ENCODE measurements around the gene TTC31. TPM values are rescaled to one million over a fixed set of nuclear protein-coding genes. Genes with fewer than 3 reads are reported as not detected.

Gene TTC31
- total and polyA plus RNA-seq, 4 donors: 9.9 to 26.4 (median 15.8) TPM

DNA sequence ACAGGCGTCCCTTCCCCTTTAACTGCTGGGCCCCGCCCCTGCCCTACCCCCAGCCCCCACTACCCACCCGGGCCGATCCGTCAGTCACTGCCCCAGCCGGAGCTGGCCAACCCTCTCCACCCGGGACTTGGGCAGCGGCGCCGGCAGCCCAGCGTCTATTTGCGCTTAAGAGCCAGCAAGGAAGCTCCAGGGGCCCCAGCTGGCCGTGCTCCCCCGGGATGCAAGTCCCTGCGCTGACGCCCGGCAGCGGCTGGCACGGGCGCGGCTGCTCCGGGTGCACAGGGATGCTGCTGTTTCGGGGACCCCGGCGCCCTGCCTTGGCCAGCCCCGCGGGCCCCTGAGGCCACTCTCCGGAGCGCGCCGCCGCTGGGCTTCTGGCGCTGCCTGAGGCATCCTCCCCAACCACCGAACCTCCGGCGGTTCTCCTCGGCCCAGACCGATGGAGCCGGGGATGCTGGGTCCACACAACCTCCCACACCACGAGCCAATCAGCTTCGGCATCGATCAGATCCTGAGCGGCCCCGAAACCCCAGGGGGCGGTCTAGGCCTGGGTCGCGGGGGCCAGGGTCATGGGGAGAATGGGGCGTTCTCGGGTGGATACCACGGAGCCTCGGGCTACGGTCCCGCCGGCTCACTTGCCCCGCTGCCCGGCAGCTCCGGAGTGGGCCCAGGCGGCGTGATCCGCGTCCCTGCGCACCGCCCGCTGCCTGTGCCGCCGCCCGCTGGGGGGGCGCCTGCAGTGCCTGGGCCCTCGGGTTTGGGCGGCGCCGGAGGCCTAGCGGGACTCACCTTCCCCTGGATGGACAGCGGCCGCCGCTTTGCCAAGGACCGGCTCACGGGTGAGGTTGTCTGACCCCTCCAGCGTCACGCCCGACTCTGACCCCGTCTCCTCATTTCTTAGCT, 31.7 kb downstream of the TTC31 start, which contains the start of gene TLX2:
Gene TLX2 (plus strand): TSS at position 83 of the 903 bp plus-strand sequence. CDS start 357 bp downstream, at position 440.
- Histone ChIP-seq H3K4me3 (ENCODE audit: low read depth in 1 of 3, low read length in 3 of 3) (peak within 1 kb of the TSS in 1 of 3 donors; percentile 22), H3K9me3 (ENCODE audit: control insufficient read depth in 4 of 4, low read length in 3 of 4) (no peaks in the 10 kb centered on the region), H3K36me3 (ENCODE audit: control insufficient read depth in 4 of 4, insufficient read depth in 3 of 4, low read depth in 1 of 4, low read length in 3 of 4) (no peaks in the 10 kb centered on the region), H3K9ac (ENCODE audit: low read depth in 1 of 2, low read length in 2 of 2) (no peak within 1 kb of the TSS), H3K4me1 (ENCODE audit: control insufficient read depth in 4 of 4, insufficient read depth in 4 of 4, low read length in 3 of 4) (peaks cover 9 to 19% (median 13%) of the 10 kb centered on the region in 4 donors), H3K27ac (ENCODE audit: low read depth in 1 of 2, low read length in 2 of 2) (no peak within 1 kb of the TSS), H3K27me3 (ENCODE audit: control insufficient read depth in 4 of 4, insufficient read depth in 4 of 4, low read length in 3 of 4) (peaks cover 11 to 31% (median 13%) of the 10 kb centered on the region in 4 donors)
- 6% methylated on average over 82 of the region's 82 CpGs for WGBS
- no peak for DNase-seq (ENCODE audit: low spot score)
- TF ChIP-seq GABPA (IDR thresholded peaks at IDR 0.05 in 1 of 2, conservative IDR thresholded peaks at IDR 0.05 in 1 of 2) (no peak), REST (IDR thresholded peaks at IDR 0.05) (no peak), FOXA2 (IDR thresholded peaks at IDR 0.05) (no peak), TAF1 (conservative IDR thresholded peaks at IDR 0.05) (no peak), NR2F2 (IDR thresholded peaks at IDR 0.05) (no peak), FOXA1 (IDR thresholded peaks at IDR 0.05) (no peak), ATF3 (IDR thresholded peaks at IDR 0.05) (no peak), RXRA (IDR thresholded peaks at IDR 0.05) (no peak)

DNA sequence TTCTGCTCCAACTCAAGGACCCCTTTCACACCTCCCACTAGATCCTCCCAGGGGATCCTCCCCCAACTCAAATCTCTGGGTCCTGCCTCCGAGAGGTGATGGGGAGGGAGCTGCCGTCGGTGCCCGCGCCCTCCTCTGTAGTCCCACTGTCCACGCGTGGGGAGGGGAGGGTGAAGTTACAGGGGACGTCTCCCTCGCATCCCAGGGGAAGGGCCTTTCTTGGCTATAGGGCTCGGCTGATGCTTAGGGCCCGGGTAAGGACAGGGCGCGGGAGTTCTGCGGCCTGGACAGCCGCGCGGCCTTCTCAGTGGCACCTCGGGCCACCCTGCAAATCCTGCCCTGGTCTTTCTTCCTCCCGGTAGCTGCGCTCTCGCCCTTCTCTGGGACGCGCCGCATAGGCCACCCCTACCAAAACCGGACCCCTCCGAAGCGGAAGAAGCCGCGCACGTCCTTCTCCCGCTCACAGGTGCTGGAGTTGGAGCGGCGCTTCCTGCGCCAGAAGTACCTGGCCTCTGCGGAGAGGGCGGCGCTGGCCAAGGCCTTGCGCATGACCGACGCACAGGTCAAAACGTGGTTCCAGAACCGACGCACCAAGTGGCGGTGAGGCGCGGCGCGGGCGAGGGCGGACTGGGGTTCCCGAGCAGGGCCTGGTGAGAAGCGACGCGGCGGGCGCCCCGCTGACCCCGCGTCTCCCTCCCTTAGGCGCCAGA, 32.5 kb downstream of the TTC31 start:
- DNase-seq (ENCODE audit: low spot score): no peak
- peak overlapping the region in 2 of 3 donors; percentile 19 to 26 for H3K4me3 ChIP-seq (ENCODE audit: low read depth in 1 of 3, low read length in 3 of 3)
- 8% methylated on average over 60 of the region's 60 CpGs for WGBS

More for the DNA sequence above, 32.5 kb downstream of the TTC31 start:
- no peaks in the 10 kb centered on the region for H3K36me3 ChIP-seq (ENCODE audit: control insufficient read depth in 4 of 4, insufficient read depth in 3 of 4, low read depth in 1 of 4, low read length in 3 of 4)
- H3K27me3 ChIP-seq (ENCODE audit: control insufficient read depth in 4 of 4, insufficient read depth in 4 of 4, low read length in 3 of 4): peaks cover 11 to 30% (median 13%) of the 10 kb centered on the region in 4 donors
- H3K4me1 ChIP-seq (ENCODE audit: control insufficient read depth in 4 of 4, insufficient read depth in 4 of 4, low read length in 3 of 4): peaks cover 9 to 19% (median 13%) of the 10 kb centered on the region in 4 donors
- H3K9ac ChIP-seq (ENCODE audit: low read depth in 1 of 2, low read length in 2 of 2): no peak overlapping the region
- H3K9me3 ChIP-seq (ENCODE audit: control insufficient read depth in 4 of 4, low read length in 3 of 4): no peaks in the 10 kb centered on the region
- TF ChIP-seq EGR1 (IDR thresholded peaks at IDR 0.05; ENCODE audit: low read depth in 2 of 2): no peak
- TF ChIP-seq REST (IDR thresholded peaks at IDR 0.05): no peak
- no peak for TF ChIP-seq JUND (IDR thresholded peaks at IDR 0.05)
- no peak for TF ChIP-seq ATF3 (IDR thresholded peaks at IDR 0.05)
- H3K27ac ChIP-seq (ENCODE audit: low read depth in 1 of 2, low read length in 2 of 2): no peak overlapping the region
